ENCODE results near the gene LMX1B.

The LMX1B gene

GRCh38 chr9:126682113-126682810 is 68.5 kb downstream of the LMX1B start:
- H3K9me3 ChIP-seq (ENCODE audit: control insufficient read depth in 2 of 2, low read length in 2 of 2): no peaks in the 10 kb centered on the region
- no peak overlapping the region for H3K4me3 ChIP-seq (ENCODE audit: low read length in 2 of 2)
- H3K4me1 ChIP-seq (ENCODE audit: control insufficient read depth, insufficient read depth, low read length): peaks cover 10% of the 10 kb centered on the region
- H3K27ac ChIP-seq (ENCODE audit: low read length): no peak overlapping the region
- H3K27me3 ChIP-seq (ENCODE audit: control insufficient read depth in 1 of 2, insufficient read depth in 2 of 2, low read length in 2 of 2): peaks cover 48 to 51% of the 10 kb centered on the region in 2 donors
- no peaks in the 10 kb centered on the region for H3K36me3 ChIP-seq (ENCODE audit: control insufficient read depth in 2 of 2, insufficient read depth in 2 of 2, low read length in 2 of 2)
- H3K9ac ChIP-seq (ENCODE audit: low read length in 2 of 2): no peak overlapping the region

GRCh38 chr9:126682928-126683697 is 69.4 kb downstream of the LMX1B start:
- no peaks in the 10 kb centered on the region for H3K36me3 ChIP-seq (ENCODE audit: control insufficient read depth in 2 of 2, insufficient read depth in 2 of 2, low read length in 2 of 2)
- H3K27ac ChIP-seq (ENCODE audit: low read length): no peak overlapping the region
- peak overlapping the region in 1 of 2 donors; percentile 44 for H3K4me3 ChIP-seq (ENCODE audit: low read length in 2 of 2)
- H3K9ac ChIP-seq (ENCODE audit: low read length in 2 of 2): no peak overlapping the region
- peaks cover 10% of the 10 kb centered on the region for H3K4me1 ChIP-seq (ENCODE audit: control insufficient read depth, insufficient read depth, low read length)
- peaks cover 49 to 55% of the 10 kb centered on the region in 2 donors for H3K27me3 ChIP-seq (ENCODE audit: control insufficient read depth in 1 of 2, insufficient read depth in 2 of 2, low read length in 2 of 2)
- no peaks in the 10 kb centered on the region for H3K9me3 ChIP-seq (ENCODE audit: control insufficient read depth in 2 of 2, low read length in 2 of 2)

- Histone ChIP-seq H3K9me3 (ENCODE audit: control insufficient read depth in 2 of 2, low read length in 2 of 2) (no peaks in the 10 kb centered on the region), H3K9ac (ENCODE audit: low read length in 2 of 2) (no peak overlapping the region), H3K27me3 (ENCODE audit: control insufficient read depth in 1 of 2, insufficient read depth in 2 of 2, low read length in 2 of 2) (peaks cover 52 to 58% of the 10 kb centered on the region in 2 donors), H3K27ac (ENCODE audit: low read length) (no peak overlapping the region), H3K4me3 (ENCODE audit: low read length in 2 of 2) (peak overlapping the region in 1 of 2 donors; percentile 44), H3K4me1 (ENCODE audit: control insufficient read depth, insufficient read depth, low read length) (peaks cover 10% of the 10 kb centered on the region), H3K36me3 (ENCODE audit: control insufficient read depth in 2 of 2, insufficient read depth in 2 of 2, low read length in 2 of 2) (no peaks in the 10 kb centered on the region)
These were observed 69.9 kb downstream of the LMX1B start for GRCh38 chr9:126683698-126684044.

GRCh38 chr9:126684345-126684744 is 70.6 kb downstream of the LMX1B start:
- no peaks in the 10 kb centered on the region for H3K9me3 ChIP-seq (ENCODE audit: control insufficient read depth in 2 of 2, low read length in 2 of 2)
- peaks cover 58 to 59% of the 10 kb centered on the region in 2 donors for H3K27me3 ChIP-seq (ENCODE audit: control insufficient read depth in 1 of 2, insufficient read depth in 2 of 2, low read length in 2 of 2)
- H3K4me3 ChIP-seq (ENCODE audit: low read length in 2 of 2): no peak overlapping the region

GRCh38 chr9:126684965-126685465 is 71.3 kb downstream of the LMX1B start:
- Histone ChIP-seq H3K4me1 (ENCODE audit: control insufficient read depth, insufficient read depth, low read length) (peaks cover 10% of the 10 kb centered on the region), H3K4me3 (ENCODE audit: low read length in 2 of 2) (no peak overlapping the region), H3K27ac (ENCODE audit: low read length) (no peak overlapping the region), H3K36me3 (ENCODE audit: control insufficient read depth in 2 of 2, insufficient read depth in 2 of 2, low read length in 2 of 2) (no peaks in the 10 kb centered on the region), H3K9ac (ENCODE audit: low read length in 2 of 2) (no peak overlapping the region), H3K9me3 (ENCODE audit: control insufficient read depth in 2 of 2, low read length in 2 of 2) (no peaks in the 10 kb centered on the region), H3K27me3 (ENCODE audit: control insufficient read depth in 1 of 2, insufficient read depth in 2 of 2, low read length in 2 of 2) (peaks cover 63 to 65% of the 10 kb centered on the region in 2 donors)

More at GRCh38 chr9:126684345-126684744, 70.6 kb downstream of the LMX1B start:
- H3K4me1 ChIP-seq (ENCODE audit: control insufficient read depth, insufficient read depth, low read length): peaks cover 10% of the 10 kb centered on the region
- no peak overlapping the region for H3K27ac ChIP-seq (ENCODE audit: low read length)
- no peaks in the 10 kb centered on the region for H3K36me3 ChIP-seq (ENCODE audit: control insufficient read depth in 2 of 2, insufficient read depth in 2 of 2, low read length in 2 of 2)
- no peak overlapping the region for H3K9ac ChIP-seq (ENCODE audit: low read length in 2 of 2)

- H3K4me1 ChIP-seq (ENCODE audit: control insufficient read depth, insufficient read depth, low read length): peaks cover 6% of the 10 kb centered on the region
- no peaks in the 10 kb centered on the region for H3K36me3 ChIP-seq (ENCODE audit: control insufficient read depth in 2 of 2, insufficient read depth in 2 of 2, low read length in 2 of 2)
- no peak overlapping the region for H3K9ac ChIP-seq (ENCODE audit: low read length in 2 of 2)
- H3K4me3 ChIP-seq (ENCODE audit: low read length in 2 of 2): no peak overlapping the region
- no peak overlapping the region for H3K27ac ChIP-seq (ENCODE audit: low read length)
- no peaks in the 10 kb centered on the region for H3K9me3 ChIP-seq (ENCODE audit: control insufficient read depth in 2 of 2, low read length in 2 of 2)
- H3K27me3 ChIP-seq (ENCODE audit: control insufficient read depth in 1 of 2, insufficient read depth in 2 of 2, low read length in 2 of 2): peaks cover 58 to 65% of the 10 kb centered on the region in 2 donors
These were observed 74.3 kb downstream of the LMX1B start for GRCh38 chr9:126687930-126688461.

- Histone ChIP-seq H3K4me3 (ENCODE audit: low read length in 2 of 2) (no peak overlapping the region), H3K9me3 (ENCODE audit: control insufficient read depth in 2 of 2, low read length in 2 of 2) (no peaks in the 10 kb centered on the region), H3K9ac (ENCODE audit: low read length in 2 of 2) (no peak overlapping the region), H3K36me3 (ENCODE audit: control insufficient read depth in 2 of 2, insufficient read depth in 2 of 2, low read length in 2 of 2) (no peaks in the 10 kb centered on the region), H3K27ac (ENCODE audit: low read length) (no peak overlapping the region), H3K27me3 (ENCODE audit: control insufficient read depth in 1 of 2, insufficient read depth in 2 of 2, low read length in 2 of 2) (peaks cover 52 to 61% of the 10 kb centered on the region in 2 donors), H3K4me1 (ENCODE audit: control insufficient read depth, insufficient read depth, low read length) (no peaks in the 10 kb centered on the region)
These were observed 74.9 kb downstream of the LMX1B start for GRCh38 chr9:126688617-126689016.

- no peaks in the 10 kb centered on the region for H3K4me1 ChIP-seq (ENCODE audit: control insufficient read depth, insufficient read depth, low read length)
- no peak overlapping the region for H3K27ac ChIP-seq (ENCODE audit: low read length)
- no peak overlapping the region for H3K4me3 ChIP-seq (ENCODE audit: low read length in 2 of 2)
- peaks cover 46 to 55% of the 10 kb centered on the region in 2 donors for H3K27me3 ChIP-seq (ENCODE audit: control insufficient read depth in 1 of 2, insufficient read depth in 2 of 2, low read length in 2 of 2)
- H3K36me3 ChIP-seq (ENCODE audit: control insufficient read depth in 2 of 2, insufficient read depth in 2 of 2, low read length in 2 of 2): no peaks in the 10 kb centered on the region
- no peaks in the 10 kb centered on the region for H3K9me3 ChIP-seq (ENCODE audit: control insufficient read depth in 2 of 2, low read length in 2 of 2)
- no peak overlapping the region for H3K9ac ChIP-seq (ENCODE audit: low read length in 2 of 2)
These were observed 75.5 kb downstream of the LMX1B start for GRCh38 chr9:126689027-126689825.

- H3K27ac ChIP-seq (ENCODE audit: low read length): no peak overlapping the region
- H3K27me3 ChIP-seq (ENCODE audit: control insufficient read depth in 1 of 2, insufficient read depth in 2 of 2, low read length in 2 of 2): peaks cover 34 to 44% of the 10 kb centered on the region in 2 donors
These were observed 76.8 kb downstream of the LMX1B start for GRCh38 chr9:126690431-126691051.

More at GRCh38 chr9:126690431-126691051, 76.8 kb downstream of the LMX1B start:
- Histone ChIP-seq H3K9me3 (ENCODE audit: control insufficient read depth in 2 of 2, low read length in 2 of 2) (no peaks in the 10 kb centered on the region), H3K9ac (ENCODE audit: low read length in 2 of 2) (no peak overlapping the region), H3K4me1 (ENCODE audit: control insufficient read depth, insufficient read depth, low read length) (no peaks in the 10 kb centered on the region), H3K4me3 (ENCODE audit: low read length in 2 of 2) (no peak overlapping the region), H3K36me3 (ENCODE audit: control insufficient read depth in 2 of 2, insufficient read depth in 2 of 2, low read length in 2 of 2) (no peaks in the 10 kb centered on the region)
